ENCODE measurements around the gene UGT1A7.

The UGT1A7 gene

DNA sequence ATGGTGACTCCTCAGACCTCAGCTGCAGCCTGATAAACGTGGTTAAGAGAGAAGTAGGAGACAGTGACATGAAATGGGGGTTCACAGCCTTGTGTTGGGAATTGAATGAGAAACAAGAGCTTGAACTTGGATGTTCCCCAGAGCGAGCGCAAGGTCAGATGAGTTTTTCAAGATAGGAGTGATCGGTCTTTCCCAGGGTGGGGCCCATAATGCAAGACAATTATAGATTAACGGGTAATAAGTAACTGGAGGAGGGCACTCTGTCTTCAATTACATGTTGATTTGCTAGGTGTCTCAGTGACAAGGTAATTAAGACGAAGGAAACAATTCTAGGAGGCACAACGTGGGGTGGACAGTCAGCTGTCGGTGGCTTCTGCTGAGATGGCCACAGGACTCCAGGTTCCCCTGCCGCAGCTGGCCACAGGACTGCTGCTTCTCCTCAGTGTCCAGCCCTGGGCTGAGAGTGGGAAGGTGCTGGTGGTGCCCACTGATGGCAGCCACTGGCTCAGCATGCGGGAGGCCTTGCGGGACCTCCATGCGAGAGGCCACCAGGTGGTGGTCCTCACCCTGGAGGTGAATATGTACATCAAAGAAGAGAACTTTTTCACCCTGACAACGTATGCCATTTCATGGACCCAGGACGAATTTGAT is 31.0 kb downstream of the UGT1A7 start, which contains the start of gene UGT1A5:
TSS of gene UGT1A5 (plus strand) at position 297 of the 651 bp plus-strand sequence. CDS start at position 382, 85 bp downstream.
- TF ChIP-seq EZH2 (IDR thresholded peaks at IDR 0.05; ENCODE audit: borderline replicate concordance, low read depth, low read length, severe bottlenecking): no peak
- TF ChIP-seq, protein P1, sequence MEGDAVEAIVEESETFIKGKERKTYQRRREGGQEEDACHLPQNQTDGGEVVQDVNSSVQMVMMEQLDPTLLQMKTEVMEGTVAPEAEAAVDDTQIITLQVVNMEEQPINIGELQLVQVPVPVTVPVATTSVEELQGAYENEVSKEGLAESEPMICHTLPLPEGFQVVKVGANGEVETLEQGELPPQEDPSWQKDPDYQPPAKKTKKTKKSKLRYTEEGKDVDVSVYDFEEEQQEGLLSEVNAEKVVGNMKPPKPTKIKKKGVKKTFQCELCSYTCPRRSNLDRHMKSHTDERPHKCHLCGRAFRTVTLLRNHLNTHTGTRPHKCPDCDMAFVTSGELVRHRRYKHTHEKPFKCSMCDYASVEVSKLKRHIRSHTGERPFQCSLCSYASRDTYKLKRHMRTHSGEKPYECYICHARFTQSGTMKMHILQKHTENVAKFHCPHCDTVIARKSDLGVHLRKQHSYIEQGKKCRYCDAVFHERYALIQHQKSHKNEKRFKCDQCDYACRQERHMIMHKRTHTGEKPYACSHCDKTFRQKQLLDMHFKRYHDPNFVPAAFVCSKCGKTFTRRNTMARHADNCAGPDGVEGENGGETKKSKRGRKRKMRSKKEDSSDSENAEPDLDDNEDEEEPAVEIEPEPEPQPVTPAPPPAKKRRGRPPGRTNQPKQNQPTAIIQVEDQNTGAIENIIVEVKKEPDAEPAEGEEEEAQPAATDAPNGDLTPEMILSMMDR (IDR thresholded peaks at IDR 0.05; ENCODE audit: borderline replicate concordance, extremely low read depth, low read length, poor library complexity, severe bottlenecking): no peak
- H3K4me2 ChIP-seq (ENCODE audit: insufficient read depth, low read length): no peak within 1 kb of the TSS
- H3K4me1 ChIP-seq (ENCODE audit: insufficient read depth, low read length): no peaks in the 10 kb centered on the region
- no peak within 1 kb of the TSS for H2AFZ ChIP-seq (ENCODE audit: low read depth, low read length)
- H4K20me1 ChIP-seq (ENCODE audit: insufficient read depth, low read length): no peaks in the 10 kb centered on the region
- H3K79me2 ChIP-seq (ENCODE audit: insufficient read depth, low read length): no peaks in the 10 kb centered on the region
- DNase-seq: no peak
- H3K4me3 ChIP-seq (ENCODE audit: low read depth in 1 of 2, low read length in 2 of 2): no peak within 1 kb of the TSS
- no peaks in the 10 kb centered on the region for H3K36me3 ChIP-seq (ENCODE audit: insufficient read depth, low read length)
- no peak within 1 kb of the TSS for H3K27ac ChIP-seq (ENCODE audit: low read length)
- ATAC-seq (ENCODE audit: insufficient read depth, low read depth): no peak
- H3K9me3 ChIP-seq (ENCODE audit: insufficient read depth, low read length, severe bottlenecking): no peaks in the 10 kb centered on the region
- H3K9ac ChIP-seq (ENCODE audit: low read depth, low read length): no peak within 1 kb of the TSS
- peaks cover 7% of the 10 kb centered on the region for H3K27me3 ChIP-seq (ENCODE audit: insufficient read depth, low read length, poor library complexity)

DNA sequence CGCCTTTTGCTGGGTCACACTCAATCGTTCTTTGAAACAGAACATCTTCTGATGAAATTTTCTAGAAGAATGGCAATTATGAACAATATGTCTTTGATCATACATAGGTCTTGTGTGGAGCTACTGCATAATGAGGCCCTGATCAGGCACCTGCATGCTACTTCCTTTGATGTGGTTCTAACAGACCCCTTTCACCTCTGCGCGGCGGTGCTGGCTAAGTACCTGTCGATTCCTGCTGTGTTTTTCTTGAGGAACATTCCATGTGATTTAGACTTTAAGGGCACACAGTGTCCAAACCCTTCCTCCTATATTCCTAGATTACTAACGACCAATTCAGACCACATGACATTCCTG is 31.5 kb downstream of the UGT1A7 start:
- Histone ChIP-seq H3K27ac (ENCODE audit: low read length) (no peak overlapping the region), H3K9me3 (ENCODE audit: insufficient read depth, low read length, severe bottlenecking) (no peaks in the 10 kb centered on the region), H4K20me1 (ENCODE audit: insufficient read depth, low read length) (no peaks in the 10 kb centered on the region), H3K79me2 (ENCODE audit: insufficient read depth, low read length) (no peaks in the 10 kb centered on the region), H3K4me3 (ENCODE audit: low read depth in 1 of 2, low read length in 2 of 2) (no peak overlapping the region), H3K4me1 (ENCODE audit: insufficient read depth, low read length) (no peaks in the 10 kb centered on the region), H3K27me3 (ENCODE audit: insufficient read depth, low read length, poor library complexity) (peaks cover 7% of the 10 kb centered on the region), H3K9ac (ENCODE audit: low read depth, low read length) (no peak overlapping the region), H3K36me3 (ENCODE audit: insufficient read depth, low read length) (no peaks in the 10 kb centered on the region), H3K4me2 (ENCODE audit: insufficient read depth, low read length) (no peak overlapping the region), H2AFZ (ENCODE audit: low read depth, low read length) (no peak overlapping the region)
- DNase-seq (peak; percentile 10), ATAC-seq (ENCODE audit: insufficient read depth, low read depth) (no peak; the same call in 2 of the 3 replicates)
- TF ChIP-seq EZH2 (IDR thresholded peaks at IDR 0.05; ENCODE audit: borderline replicate concordance, low read depth, low read length, severe bottlenecking): no peak
- TF ChIP-seq, protein P1 (IDR thresholded peaks at IDR 0.05; ENCODE audit: borderline replicate concordance, extremely low read depth, low read length, poor library complexity, severe bottlenecking): no peak

DNA sequence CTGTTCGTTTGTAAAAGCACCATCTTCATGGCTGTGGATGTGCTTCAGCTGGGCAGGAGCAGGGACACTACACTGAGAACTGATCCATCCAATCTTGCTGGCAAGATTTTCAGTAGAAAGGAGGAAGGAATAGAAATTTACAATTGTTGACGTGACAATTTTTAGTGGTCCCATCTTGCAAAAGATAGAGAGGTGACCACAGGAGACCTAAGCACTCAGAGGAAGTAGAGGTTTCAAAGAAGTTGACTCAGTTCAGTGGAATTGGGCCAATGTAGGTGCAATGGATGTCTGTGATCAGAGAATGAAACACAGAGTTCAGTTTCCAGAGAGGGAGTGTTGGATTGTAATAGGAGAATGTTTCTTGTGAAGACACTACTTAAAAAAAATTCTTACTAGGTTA is 32.4 kb downstream of the UGT1A7 start:
- no peak overlapping the region for H3K9ac ChIP-seq (ENCODE audit: low read depth, low read length)
- no peaks in the 10 kb centered on the region for H3K9me3 ChIP-seq (ENCODE audit: insufficient read depth, low read length, severe bottlenecking)
- H2AFZ ChIP-seq (ENCODE audit: low read depth, low read length): no peak overlapping the region
- no peaks in the 10 kb centered on the region for H3K4me1 ChIP-seq (ENCODE audit: insufficient read depth, low read length)
- no peaks in the 10 kb centered on the region for H3K36me3 ChIP-seq (ENCODE audit: insufficient read depth, low read length)
- TF ChIP-seq, protein P1 (IDR thresholded peaks at IDR 0.05; ENCODE audit: borderline replicate concordance, extremely low read depth, low read length, poor library complexity, severe bottlenecking): no peak
- TF ChIP-seq EZH2 (IDR thresholded peaks at IDR 0.05; ENCODE audit: borderline replicate concordance, low read depth, low read length, severe bottlenecking): no peak
- H3K27ac ChIP-seq (ENCODE audit: low read length): no peak overlapping the region
- H3K27me3 ChIP-seq (ENCODE audit: insufficient read depth, low read length, poor library complexity): peaks cover 7% of the 10 kb centered on the region
- ATAC-seq (ENCODE audit: insufficient read depth, low read depth) (no peak), DNase-seq (no peak)
- H4K20me1 ChIP-seq (ENCODE audit: insufficient read depth, low read length): no peaks in the 10 kb centered on the region
- no peaks in the 10 kb centered on the region for H3K79me2 ChIP-seq (ENCODE audit: insufficient read depth, low read length)
- no peak overlapping the region for H3K4me2 ChIP-seq (ENCODE audit: insufficient read depth, low read length)
- no peak overlapping the region for H3K4me3 ChIP-seq (ENCODE audit: low read depth in 1 of 2, low read length in 2 of 2)

Data from DND-41 (cell line).